PC-9 (cell line): ENCODE results near the gene KREMEN1. TPM values are rescaled to one million over a fixed set of nuclear protein-coding genes. Genes with fewer than 3 reads are reported as not detected.

Experiments
- BruUV-seq: library from RNA; stranded (reverse); fragments of 400-500 nt; replicated peaks from 2 replicates; lab custom pipeline; 2021; lab: Mats Ljungman, UMichigan
- CTCF ChIA-PET: fragments of 300-600 bp; sonication (Branson Sonifier 250); formaldehyde crosslinking; loops from one replicate; lab custom pipeline; 2022; ENCODE audit warnings: antibody characterized with exemption; lab: Charles Lee
- POLR2A ChIA-PET: fragments of 300-600 bp; sonication (Branson Sonifier 250); formaldehyde crosslinking; loops from one replicate; lab custom pipeline; 2022; ENCODE audit warnings: antibody characterized with exemption; ENCODE audit not compliant: unreplicated experiment; lab: Charles Lee
- DNase-seq, 2 experiments: peaks; one replicate each; pipeline versions ENCODE4 v3.0.0 to v3.0.0-alpha.2; 2015 to 2022; ENCODE audit warnings: mixed read lengths in 1 of 2
- H2AFZ ChIP-seq: fragments of 200-600 bp; sonication (generic); 2 replicates; pipeline ENCODE4 v1.8.1; 2017; ENCODE audit warnings: antibody characterized with exemption
- H3F3A ChIP-seq: fragments of 200-600 bp; sonication (generic); 2 replicates; pipeline ENCODE4 v1.8.1; 2017; ENCODE audit warnings: antibody characterized with exemption, mild to moderate bottlenecking, low read depth; ENCODE audit not compliant: insufficient read depth
- H3K27ac ChIP-seq: fragments of 200-600 bp; sonication (generic); 2 replicates; pipeline ENCODE4 v1.6.1; 2016; ENCODE audit warnings: mixed run types
- H3K27me3 ChIP-seq: fragments of 200-600 bp; sonication (generic); 2 replicates; pipeline ENCODE4 v1.6.1; 2016; ENCODE audit warnings: low read depth, mixed run types; ENCODE audit not compliant: insufficient read depth
- H3K36me3 ChIP-seq: fragments of 200-600 bp; sonication (generic); 2 replicates; pipeline ENCODE4 v1.6.1; 2016; ENCODE audit warnings: low read depth, mixed run types
- H3K4me1 ChIP-seq: fragments of 200-600 bp; sonication (generic); replicated peaks from 2 replicates; pipeline ENCODE4 v1.6.1; 2016; ENCODE audit warnings: mixed run types; ENCODE audit not compliant: insufficient read depth
- H3K4me2 ChIP-seq: fragments of 200-600 bp; sonication (generic); 2 replicates; pipeline ENCODE4 v1.6.1; 2017; ENCODE audit warnings: mixed run types
- H3K4me3 ChIP-seq: fragments of 200-600 bp; sonication (generic); 2 replicates; pipeline ENCODE4 v1.6.1; 2016; ENCODE audit warnings: mixed run types
- H3K79me2 ChIP-seq: fragments of 200-600 bp; sonication (generic); 2 replicates; pipeline ENCODE4 v1.6.1; 2017; ENCODE audit warnings: low read depth, mixed run types
- H3K9me2 ChIP-seq: fragments of 200-600 bp; sonication (generic); 2 replicates; pipeline ENCODE4 v1.8.1; 2017; ENCODE audit warnings: mild to moderate bottlenecking; ENCODE audit not compliant: insufficient read depth
- H3K9me3 ChIP-seq: fragments of 200-600 bp; sonication (generic); 2 replicates; pipeline ENCODE4 v1.8.1; 2016; ENCODE audit warnings: low read depth; ENCODE audit not compliant: insufficient read depth
- H4K20me1 ChIP-seq: fragments of 200-600 bp; sonication (generic); 2 replicates; pipeline ENCODE4 v1.8.1; 2017; ENCODE audit not compliant: insufficient read depth
- CTCF ChIP-seq: fragments of 200-600 bp; sonication (generic); conservative IDR thresholded peaks from 2 replicates; pipeline ENCODE4 v1.6.1; 2017; ENCODE audit warnings: mixed run types, antibody characterized with exemption, mild to moderate bottlenecking, moderate library complexity
- EZH2 ChIP-seq: fragments of 200-600 bp; sonication (generic); IDR thresholded peaks from 2 replicates; pipeline ENCODE4 v1.8.0; 2017; ENCODE audit warnings: antibody characterized with exemption, low read depth
- intact Hi-C: fragments of 100-400 bp; cut with micrococcal nuclease; formaldehyde crosslinking; loops from one replicate; pipeline ENCODE4 v1.10.0; 2022; ENCODE audit not compliant: unreplicated experiment
- total RNA-seq: library from RNA; stranded (reverse); gene quantifications from 2 replicates; pipeline ENCODE4 v1.2.3, GENCODE V29; 2021

Gene KREMEN1
- total RNA-seq, 1 experiment from 2014 or later = 6.1 TPM

GRCh38 chr22:29113319-29113718 lies 40.5 kb downstream of the KREMEN1 start:
- H2AFZ ChIP-seq = no peak overlapping the region
- H3K27ac ChIP-seq = 0 out of 2 replicates have a peak overlapping the region, but pooled peaks have one; percentile 20
- CTCF ChIA-PET = no interaction called here

GRCh38 chr22:29114392-29114791 lies 41.6 kb downstream of the KREMEN1 start:
- no peaks in the 10 kb centered on the region for H3K9me2 ChIP-seq
- no peaks in the 10 kb centered on the region for H3K36me3 ChIP-seq
- CTCF ChIA-PET = no interaction called here
- H3F3A ChIP-seq = no peaks in the 10 kb centered on the region
- intact Hi-C loops = no loop called here
- H2AFZ ChIP-seq = no peak overlapping the region
- H3K27me3 ChIP-seq = no peaks in the 10 kb centered on the region
- H4K20me1 ChIP-seq = no peaks in the 10 kb centered on the region
- DNase-seq = no peak
- no peak overlapping the region for H3K4me3 ChIP-seq
- H3K4me1 ChIP-seq = peaks cover 12% of the 10 kb centered on the region
- no peak overlapping the region for H3K4me2 ChIP-seq
- TF ChIP-seq EZH2 (no peak), CTCF (no peak)
- BruUV-seq = no TSS peak
- H3K79me2 ChIP-seq = no peaks in the 10 kb centered on the region
- no peak overlapping the region for H3K27ac ChIP-seq
- no peaks in the 10 kb centered on the region; the same call in 1 of the 2 replicates for H3K9me3 ChIP-seq
- POLR2A ChIA-PET = no interaction called here

More at GRCh38 chr22:29113319-29113718, 40.5 kb downstream of the KREMEN1 start:
- no peak overlapping the region for H3K4me3 ChIP-seq
- DNase-seq = peak in 1 of 2 experiments; percentile 37
- no peaks in the 10 kb centered on the region for H3K27me3 ChIP-seq
- H3K79me2 ChIP-seq = no peaks in the 10 kb centered on the region
- no peaks in the 10 kb centered on the region for H3K9me2 ChIP-seq
- H3K36me3 ChIP-seq = no peaks in the 10 kb centered on the region
- peak overlapping the region; percentile 3; the same call in 1 of the 2 replicates for H3K4me2 ChIP-seq
- H3F3A ChIP-seq = no peaks in the 10 kb centered on the region; the same call in 1 of the 2 replicates
- intact Hi-C loops = no loop called here
- TF ChIP-seq CTCF (no peak), EZH2 (no peak)
- POLR2A ChIA-PET = no interaction called here
- peaks cover 15% of the 10 kb centered on the region for H3K4me1 ChIP-seq
- H4K20me1 ChIP-seq = no peaks in the 10 kb centered on the region
- no peaks in the 10 kb centered on the region; the same call in 1 of the 2 replicates for H3K9me3 ChIP-seq
- BruUV-seq = no TSS peak

GRCh38 chr22:29115682-29116288 lies 43.0 kb downstream of the KREMEN1 start:
- Histone ChIP-seq H3K27me3 (0 out of 2 replicates have a peak, but pooled peaks cover 2% of the 10 kb centered on the region), H3K4me2 (no peak overlapping the region), H3K4me1 (peaks cover 12% of the 10 kb centered on the region), H3F3A (peaks cover 2% of the 10 kb centered on the region; the same call in 1 of the 2 replicates), H4K20me1 (no peaks in the 10 kb centered on the region), H3K79me2 (no peaks in the 10 kb centered on the region), H3K36me3 (no peaks in the 10 kb centered on the region), H2AFZ (no peak overlapping the region), H3K9me3 (no peaks in the 10 kb centered on the region; the same call in 1 of the 2 replicates), H3K27ac (no peak overlapping the region), H3K9me2 (no peaks in the 10 kb centered on the region), H3K4me3 (no peak overlapping the region)
- ChIA-PET POLR2A (no interaction called here), CTCF (no interaction called here)
- no TSS peak for BruUV-seq
- no peak for DNase-seq
- TF ChIP-seq EZH2 (no peak), CTCF (no peak)
- intact Hi-C loops = no loop called here
